NK-92 treated with Interleukin-12 subunit alpha and Interleukin-12 subunit beta, amount 100 ng/mL, for 24 hours (cell line): ENCODE data around the gene NT5DC1.

ENCODE experiments used
- DNase-seq: peaks from one replicate; lab custom pipeline; 2025; lab: John Stamatoyannopoulos, UW

Gene NT5DC1

DNA sequence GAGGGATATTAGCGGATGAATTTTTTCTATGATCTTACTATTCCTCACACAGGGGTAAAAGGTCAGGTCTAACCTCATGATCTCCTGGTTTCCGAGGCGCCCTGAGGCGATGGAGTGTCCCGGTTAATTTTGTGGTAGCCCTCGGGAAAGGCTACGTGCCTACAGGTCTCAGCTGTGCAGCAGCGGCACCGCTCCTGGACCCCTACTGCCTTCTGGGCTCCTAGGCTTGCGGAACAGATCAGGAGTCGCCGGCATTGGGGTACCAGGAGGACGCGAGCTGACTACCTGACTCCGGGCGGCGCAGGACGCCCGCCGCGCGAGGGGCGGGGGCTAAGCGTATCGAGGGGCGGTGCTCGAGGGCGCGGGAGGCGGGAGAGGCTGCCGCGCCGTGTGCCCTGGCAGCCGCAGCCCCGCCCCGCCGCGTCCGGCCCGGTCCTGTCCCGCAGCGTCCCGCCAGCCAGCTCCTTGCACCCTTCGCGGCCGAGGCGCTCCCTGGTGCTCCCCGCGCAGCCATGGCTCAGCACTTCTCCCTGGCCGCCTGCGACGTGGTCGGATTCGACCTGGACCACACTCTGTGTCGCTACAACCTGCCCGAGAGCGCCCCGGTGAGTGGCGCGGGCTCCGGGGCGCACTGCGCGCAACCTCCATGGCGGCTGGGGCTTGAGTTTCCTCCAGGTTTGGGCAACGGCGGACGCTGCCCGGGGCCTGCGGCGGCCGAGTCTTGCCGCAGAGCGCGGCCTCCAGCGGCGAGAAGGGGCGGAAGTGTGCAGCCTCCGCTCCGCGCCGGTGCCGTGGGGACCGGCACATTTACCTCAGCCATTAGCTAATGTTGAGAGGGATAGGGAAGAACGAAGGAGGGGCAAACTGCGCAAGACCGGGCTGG lies at the start of gene NT5DC1:
TSS of gene NT5DC1 (plus strand) at position 435 of the 883 bp plus-strand sequence. CDS start at position 513, 78 bp downstream.
- DNase-seq = peak; percentile 78

DNA sequence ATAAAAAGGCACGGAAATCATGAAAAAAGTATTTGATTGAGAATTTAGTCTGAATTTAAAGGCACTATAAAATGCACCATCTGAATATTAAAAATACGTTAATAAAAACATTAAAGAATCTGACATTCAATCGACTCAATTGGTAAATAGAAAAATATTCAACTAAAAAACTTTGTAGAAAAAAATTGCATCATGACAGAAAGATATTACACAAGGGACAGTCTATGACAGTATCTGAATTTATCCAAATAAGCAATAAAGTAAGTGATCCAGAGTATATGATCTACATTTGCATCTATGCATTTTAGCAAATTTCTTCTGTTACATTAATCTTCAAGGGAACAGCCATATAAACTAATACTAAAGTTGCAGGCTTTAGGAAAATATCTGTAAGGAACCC lies 49.4 kb upstream of the NT5DC1 start:
- DNase-seq = no peak

DNA sequence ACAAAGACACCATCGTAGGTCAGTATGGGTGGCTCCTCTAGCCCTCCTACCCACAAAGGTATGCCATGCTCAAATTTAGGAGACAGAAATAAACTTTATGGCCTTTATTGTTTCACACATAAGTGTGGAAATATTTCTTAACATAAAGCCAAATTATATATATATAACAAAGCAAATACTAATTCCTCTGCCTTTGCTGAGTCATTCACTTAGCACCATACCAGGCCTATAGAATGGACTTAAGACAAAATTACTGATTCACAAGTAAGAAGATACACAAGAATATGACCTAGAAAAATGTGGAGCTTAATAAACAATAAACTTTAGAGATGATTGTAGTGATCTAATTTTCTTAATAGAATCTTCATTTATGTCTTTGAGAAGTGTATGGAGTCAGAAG lies 45.1 kb upstream of the NT5DC1 start:
- no peak for DNase-seq

DNA sequence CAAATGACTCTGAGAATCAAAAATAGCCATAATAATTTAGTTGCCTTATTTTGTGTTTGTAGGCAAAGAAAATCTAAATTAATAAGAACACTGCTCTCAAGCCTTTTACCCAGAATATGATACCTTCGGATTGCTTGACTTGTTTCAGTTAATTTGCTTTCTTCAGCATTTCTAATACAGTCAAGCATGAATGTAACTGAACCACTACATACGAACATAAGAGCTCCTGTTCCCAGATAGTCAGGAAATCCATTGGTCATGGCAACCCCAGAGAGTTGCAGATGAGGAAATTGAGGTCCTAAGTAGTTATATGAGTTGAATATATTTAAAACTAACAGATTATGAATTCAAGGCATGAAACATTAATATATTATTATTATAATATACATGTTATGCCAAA lies 42.9 kb upstream of the NT5DC1 start:
- no peak for DNase-seq

DNA sequence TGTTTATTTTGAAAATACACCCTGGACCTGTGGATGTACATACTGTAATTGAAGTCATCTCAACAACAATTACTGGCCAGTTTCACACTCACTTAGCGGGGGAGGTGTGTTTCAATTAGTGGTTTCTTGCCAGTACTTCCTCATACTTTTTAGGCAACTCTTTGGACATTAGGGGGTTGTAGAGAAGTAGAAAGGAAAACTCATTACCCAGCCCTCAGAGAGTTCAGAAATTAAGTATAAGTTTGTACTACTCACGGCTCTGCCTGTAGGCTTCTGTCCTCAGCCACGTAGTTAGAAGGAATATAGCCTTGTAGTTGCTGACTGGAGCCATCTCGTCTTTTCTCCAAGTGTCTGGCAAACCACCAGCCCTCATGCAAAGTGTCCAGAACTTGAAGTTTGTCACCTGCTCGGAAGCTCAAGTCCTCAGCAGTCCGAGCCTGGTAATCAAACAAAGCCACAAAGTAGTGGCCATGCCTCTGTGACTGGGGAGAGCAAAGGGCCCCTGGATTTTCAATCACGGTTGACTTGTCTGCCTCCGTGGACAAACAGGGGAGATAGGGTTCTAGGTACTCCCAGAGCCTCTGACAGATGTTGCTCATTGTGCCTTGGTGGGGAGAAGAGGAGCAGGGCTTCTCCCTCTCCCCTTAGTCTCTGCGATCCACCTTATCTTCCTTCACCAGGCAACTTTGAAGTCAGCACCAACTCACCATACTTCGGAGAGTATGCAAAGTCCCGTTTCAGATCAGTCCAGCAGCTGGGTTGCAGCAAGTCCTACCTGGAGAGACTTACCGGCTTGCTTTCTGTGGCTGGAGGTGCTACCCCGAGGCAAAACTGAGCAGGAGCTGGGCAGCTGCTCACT lies 40.7 kb upstream of the NT5DC1 start:
- no peak for DNase-seq

DNA sequence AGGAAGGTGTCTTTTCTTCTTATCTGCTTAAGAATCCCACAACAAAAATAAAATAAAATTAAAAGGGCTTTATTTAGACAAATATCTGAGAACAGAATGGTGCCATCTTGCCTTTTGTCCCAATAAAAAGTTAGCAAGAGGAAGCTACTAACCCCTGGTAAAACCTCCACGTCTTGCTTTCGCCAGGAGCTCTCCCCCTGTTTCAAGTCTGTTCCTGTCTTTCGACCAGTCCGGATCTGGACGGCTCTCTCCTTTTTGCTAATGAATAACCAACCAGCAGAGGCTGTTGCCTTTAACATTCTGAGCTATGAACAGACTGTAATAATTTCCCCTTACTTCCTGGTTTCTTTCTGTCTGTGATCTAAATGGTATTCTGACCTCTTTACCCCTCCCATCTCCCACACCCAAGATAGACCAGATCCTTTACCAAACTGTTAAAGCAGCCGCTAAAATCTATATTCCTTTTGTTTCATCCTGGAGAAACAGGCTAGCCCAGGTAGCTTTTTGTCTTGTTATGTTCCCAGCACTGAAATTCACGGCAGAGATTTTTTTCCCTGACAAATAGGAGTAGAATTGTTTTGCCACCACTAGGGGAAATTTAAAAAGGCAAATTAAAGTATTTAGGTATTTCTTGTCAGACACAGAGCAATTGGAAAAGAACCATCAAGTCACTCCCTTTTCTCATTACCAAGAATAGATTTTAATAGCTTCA lies 39.9 kb upstream of the NT5DC1 start, which contains the start of gene FRK:
TSS of gene FRK (minus strand) at position 320 of the 712 bp plus-strand sequence. CDS start 580 bp downstream, outside the sequence.
- DNase-seq = no peak

- DNase-seq = no peak
Measured at GRCh38 chr6:116062496-116062895, 38.2 kb upstream of the NT5DC1 start.

DNA sequence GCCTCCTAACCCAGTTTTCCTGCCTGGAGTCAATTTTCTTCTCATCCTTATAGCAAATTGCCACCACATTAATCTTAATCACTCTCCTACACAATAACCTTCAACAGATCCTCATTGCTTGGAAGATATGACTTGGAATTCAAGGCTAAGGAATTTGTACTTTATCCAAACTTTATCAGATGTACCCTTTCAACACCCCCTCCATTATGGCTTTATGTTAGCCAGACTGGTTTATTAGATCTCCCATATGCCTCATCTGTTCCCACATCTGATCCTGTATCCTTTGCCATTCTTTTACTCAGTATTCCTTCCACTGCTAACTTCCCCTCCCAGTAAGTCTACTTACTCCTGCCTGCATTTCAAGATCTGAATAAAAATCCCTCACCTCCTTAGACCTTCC lies 36.0 kb upstream of the NT5DC1 start:
- DNase-seq = no peak

- DNase-seq = no peak
Measured at GRCh38 chr6:116066789-116067188, 33.9 kb upstream of the NT5DC1 start.

GRCh38 chr6:116070101-116070500 lies 30.6 kb upstream of the NT5DC1 start:
- DNase-seq = no peak

DNA sequence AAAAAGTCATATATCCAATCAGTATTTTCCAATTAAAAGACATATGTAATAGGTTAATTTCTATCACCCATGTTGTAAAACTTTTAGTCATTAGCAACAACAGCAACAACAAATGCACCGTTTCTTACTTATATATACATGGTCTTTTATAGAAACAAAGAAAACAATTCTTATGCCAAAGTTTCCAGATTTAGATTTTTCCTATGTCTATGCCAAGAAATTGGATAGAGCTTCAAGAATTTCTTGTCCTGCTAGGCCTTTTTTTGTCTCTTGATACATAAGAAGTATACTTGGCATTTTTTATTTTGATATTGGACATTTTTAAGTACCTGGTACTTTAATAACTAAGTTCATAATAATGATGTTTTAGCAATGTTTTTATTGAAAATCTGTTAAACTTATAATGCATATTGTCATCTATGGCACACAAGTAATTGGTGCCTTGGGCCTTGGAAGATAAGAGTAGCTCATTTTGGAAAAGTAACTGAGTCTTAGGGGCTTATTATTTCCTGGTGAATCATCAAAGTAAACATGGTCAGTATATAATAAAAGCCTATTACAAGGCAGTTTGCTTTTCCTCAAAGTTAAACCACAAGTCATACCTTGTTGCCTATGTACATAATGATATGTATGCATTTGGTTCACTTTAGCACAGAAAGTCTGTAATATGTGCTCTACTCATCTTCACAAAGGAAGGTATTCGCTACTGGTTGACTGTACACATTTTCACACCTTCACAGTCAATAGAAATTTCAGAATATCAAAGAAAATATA lies 29.9 kb upstream of the NT5DC1 start:
- DNase-seq = no peak

DNA sequence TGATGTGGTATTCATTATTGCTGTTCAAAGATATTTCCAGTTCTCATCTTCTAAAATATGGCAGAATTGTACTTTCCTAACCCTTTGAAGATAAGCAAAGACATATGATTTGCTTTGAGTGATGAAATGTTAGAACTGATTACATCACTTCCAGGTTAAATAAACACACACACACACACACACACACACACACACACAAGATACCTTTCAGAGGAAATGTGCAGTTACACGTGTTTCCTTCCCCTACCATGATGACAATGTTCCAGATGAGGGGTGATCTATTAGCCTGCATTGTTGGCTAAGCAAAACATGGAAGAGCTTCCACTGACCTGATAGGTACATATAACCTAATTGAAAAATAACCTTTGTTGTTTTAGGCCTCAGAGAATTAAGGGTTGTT lies 28.3 kb upstream of the NT5DC1 start:
- no peak for DNase-seq

- DNase-seq = no peak
Measured at GRCh38 chr6:116073765-116074440, 26.8 kb upstream of the NT5DC1 start.

- DNase-seq = no peak
Measured at GRCh38 chr6:116074732-116075390, 25.8 kb upstream of the NT5DC1 start.

- DNase-seq = no peak
Measured at GRCh38 chr6:116078522-116078921, 22.1 kb upstream of the NT5DC1 start.

DNA sequence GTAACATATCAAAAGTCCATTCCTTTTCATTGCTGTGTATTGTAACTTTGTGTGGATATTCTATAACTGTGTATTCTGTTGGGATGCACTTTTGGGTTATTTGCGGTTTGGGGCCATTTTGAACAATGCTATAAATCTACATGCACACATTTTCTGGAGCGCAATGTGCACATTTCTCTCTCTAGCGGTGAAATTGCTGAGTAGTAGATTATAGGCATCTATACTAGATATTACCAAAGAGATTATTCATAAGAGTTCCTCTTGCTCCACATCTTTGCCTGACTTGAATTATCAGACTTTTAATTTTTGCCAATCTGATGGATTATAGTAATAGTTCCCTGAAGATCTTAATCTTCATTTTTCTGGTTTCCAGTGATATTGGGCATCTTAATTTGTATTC lies 21.7 kb upstream of the NT5DC1 start:
- no peak for DNase-seq

DNA sequence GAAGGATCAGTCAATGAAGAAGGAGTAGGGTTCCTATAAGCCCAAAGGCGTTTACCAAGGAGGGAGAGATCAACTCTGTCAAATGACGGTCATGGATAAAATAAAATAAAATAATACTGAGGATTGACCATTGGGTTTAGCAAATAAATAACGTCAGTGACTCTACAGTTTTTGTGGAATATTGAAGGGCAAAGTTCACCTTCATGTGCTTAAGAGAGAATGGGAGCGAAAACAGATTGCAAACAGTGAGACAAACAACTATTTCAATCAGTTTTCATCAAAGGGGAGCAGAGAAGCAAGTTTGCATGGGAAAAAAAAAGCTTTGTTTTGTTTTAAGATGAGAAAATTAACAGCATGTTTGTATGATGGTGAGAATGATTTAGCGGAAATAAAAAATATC lies 17.6 kb upstream of the NT5DC1 start:
- DNase-seq = no peak

DNA sequence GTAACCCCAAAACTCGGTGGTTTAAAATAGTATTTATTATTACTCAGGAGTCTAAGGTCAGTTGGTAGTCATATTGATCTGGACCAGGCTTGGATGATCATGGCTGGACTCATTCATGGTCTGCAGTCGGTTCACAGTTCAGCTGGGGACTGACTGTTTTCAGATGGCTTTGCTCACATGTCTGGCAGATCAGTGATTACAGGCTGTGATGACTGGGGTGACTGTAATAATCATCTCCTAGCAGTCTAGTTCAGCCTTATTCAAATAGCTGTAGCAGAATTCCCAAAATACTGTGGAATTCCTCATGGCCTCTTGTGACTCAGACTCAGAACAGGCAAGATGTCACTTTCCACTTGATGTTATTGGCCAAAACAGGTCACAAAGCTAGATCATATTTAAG lies 16.4 kb upstream of the NT5DC1 start:
- no peak for DNase-seq

GRCh38 chr6:116087437-116088027 lies 13.1 kb upstream of the NT5DC1 start:
- no peak for DNase-seq

GRCh38 chr6:116088946-116089345 lies 11.7 kb upstream of the NT5DC1 start:
- no peak for DNase-seq
